Measurements from ENCODE around the gene ITGB1BP1. TPM values are rescaled to one million over a fixed set of nuclear protein-coding genes. Genes with fewer than 3 reads are reported as not detected.

Gene ITGB1BP1
- total RNA-seq, 1 experiment from 2014 or later = 95.1 TPM

Other genes with a start within 250 kb of the ITGB1BP1 start
- 18.4 and 30.6 TPM in 2 replicates for gene ASAP2, start 216.7 kb downstream of the ITGB1BP1 start, total RNA-seq (2014; rRNA removed; shearing (Covaris generic); ENCODE audit: low replicate concordance)
- gene CPSF3, start 126 bp upstream of the ITGB1BP1 start, total RNA-seq (2014; rRNA removed; shearing (Covaris generic); ENCODE audit: low replicate concordance) = 31.1 and 39.4 TPM in 2 replicates
- gene IAH1, start 51.0 kb upstream of the ITGB1BP1 start, total RNA-seq (2014; rRNA removed; shearing (Covaris generic); ENCODE audit: low replicate concordance) = 23.2 and 31.0 TPM in 2 replicates
- 9.0 and 9.9 TPM in 2 replicates for gene ADAM17, start 132.3 kb upstream of the ITGB1BP1 start, total RNA-seq (2014; rRNA removed; shearing (Covaris generic); ENCODE audit: low replicate concordance)
- gene YWHAQ, start 207.5 kb upstream of the ITGB1BP1 start, total RNA-seq (2014; rRNA removed; shearing (Covaris generic); ENCODE audit: low replicate concordance) = 598 and 683 TPM in 2 replicates